Measurements from ENCODE around the gene CTBP2. TPM values are rescaled to one million over a fixed set of nuclear protein-coding genes. Genes with fewer than 3 reads are reported as not detected.

Gene CTBP2
- total and polyA plus RNA-seq, 4 donors = 3.4 to 59.2 (median 5.5) TPM

DNA sequence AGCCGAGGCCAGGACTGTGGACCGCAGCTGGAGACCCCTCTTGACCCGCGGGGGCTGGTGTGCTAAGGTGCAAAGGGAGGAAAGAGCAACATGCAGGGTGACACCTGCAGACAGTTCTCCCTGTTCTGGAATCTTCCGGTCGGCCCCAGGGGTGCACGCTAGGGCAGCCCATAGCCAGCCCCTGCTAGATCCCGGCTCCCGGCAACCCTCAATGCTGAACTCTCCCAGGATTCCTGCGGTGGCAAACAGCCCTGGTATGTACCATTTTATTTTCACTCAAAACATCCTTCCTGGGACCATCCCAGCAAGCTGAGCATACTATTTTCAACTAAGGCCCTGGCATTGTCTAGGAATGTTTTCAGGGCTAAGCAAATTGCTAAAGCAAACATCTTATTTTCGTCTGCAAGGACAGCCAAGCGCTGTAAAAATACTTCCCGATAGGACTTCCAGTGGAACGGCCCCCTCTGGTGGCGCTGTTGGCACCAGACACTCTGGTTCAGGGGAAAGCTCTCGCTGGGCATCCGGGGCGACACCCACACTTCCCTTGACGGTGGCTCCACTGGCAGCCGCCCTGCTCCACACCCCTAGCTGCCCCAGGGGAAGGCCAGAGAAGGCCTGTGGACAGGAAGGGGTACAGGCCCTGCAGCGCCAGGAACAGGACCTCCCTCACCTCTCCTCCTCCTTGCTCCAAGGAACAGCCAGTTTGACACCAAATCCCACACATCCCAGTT lies 99.4 kb downstream of the CTBP2 start (continued):
- no peak for TF ChIP-seq GABPA (IDR thresholded peaks at IDR 0.05 in 1 of 2, conservative IDR thresholded peaks at IDR 0.05 in 1 of 2)
- TF ChIP-seq EGR1 (IDR thresholded peaks at IDR 0.05; ENCODE audit: low read depth in 2 of 2) = no peak
- TF ChIP-seq NR2F2 (IDR thresholded peaks at IDR 0.05) = peak; percentile 62

DNA sequence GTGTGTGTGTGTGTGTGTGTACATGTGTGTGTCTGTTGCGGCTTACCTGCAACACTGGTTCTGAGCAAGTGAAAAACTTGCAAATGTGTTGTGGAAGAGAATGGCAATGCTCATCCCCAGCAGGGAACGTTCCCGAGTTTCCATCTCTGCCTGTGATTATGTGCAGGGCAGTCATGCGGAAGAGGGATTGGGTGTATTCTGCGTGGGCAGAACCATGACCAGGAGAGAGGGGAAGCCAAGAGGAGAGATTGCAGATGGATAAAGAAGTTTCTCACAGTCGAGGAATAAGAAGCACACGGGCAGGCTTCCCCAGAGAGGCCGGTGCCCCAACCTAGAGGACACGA lies 99.9 kb downstream of the CTBP2 start:
- no peak overlapping the region for H3K9ac ChIP-seq (ENCODE audit: low read depth in 1 of 2, low read length in 2 of 2)
- H3K27ac ChIP-seq (ENCODE audit: low read depth in 1 of 2, low read length in 2 of 2) = peak overlapping the region in 1 of 2 donors; percentile 7
- no peak overlapping the region for H3K4me3 ChIP-seq (ENCODE audit: low read depth in 1 of 3, low read length in 3 of 3)
- DNase-seq (ENCODE audit: low spot score) = no peak
- whole genome bisulfite sequencing = 62% methylated on average over 9 of the region's 9 CpGs
- H3K36me3 ChIP-seq (ENCODE audit: control insufficient read depth in 4 of 4, insufficient read depth in 3 of 4, low read depth in 1 of 4, low read length in 3 of 4) = no peaks in the 10 kb centered on the region
- no peaks in the 10 kb centered on the region for H3K9me3 ChIP-seq (ENCODE audit: control insufficient read depth in 4 of 4, low read length in 3 of 4)
- TF ChIP-seq RAD21 (IDR thresholded peaks at IDR 0.05) (no peak), HNF4A (conservative IDR thresholded peaks at IDR 0.05) (no peak), TAF1 (conservative IDR thresholded peaks at IDR 0.05) (no peak), GABPA (IDR thresholded peaks at IDR 0.05 in 1 of 2, conservative IDR thresholded peaks at IDR 0.05 in 1 of 2) (no peak), NR2F2 (IDR thresholded peaks at IDR 0.05) (no peak), JUND (IDR thresholded peaks at IDR 0.05) (no peak), RXRA (IDR thresholded peaks at IDR 0.05) (no peak), FOXA1 (IDR thresholded peaks at IDR 0.05) (no peak), YY1 (IDR thresholded peaks at IDR 0.05) (no peak)
- TF ChIP-seq, protein P1, sequence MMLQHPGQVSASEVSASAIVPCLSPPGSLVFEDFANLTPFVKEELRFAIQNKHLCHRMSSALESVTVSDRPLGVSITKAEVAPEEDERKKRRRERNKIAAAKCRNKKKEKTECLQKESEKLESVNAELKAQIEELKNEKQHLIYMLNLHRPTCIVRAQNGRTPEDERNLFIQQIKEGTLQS (IDR thresholded peaks at IDR 0.05) = no peak
- TF ChIP-seq, protein P2, sequence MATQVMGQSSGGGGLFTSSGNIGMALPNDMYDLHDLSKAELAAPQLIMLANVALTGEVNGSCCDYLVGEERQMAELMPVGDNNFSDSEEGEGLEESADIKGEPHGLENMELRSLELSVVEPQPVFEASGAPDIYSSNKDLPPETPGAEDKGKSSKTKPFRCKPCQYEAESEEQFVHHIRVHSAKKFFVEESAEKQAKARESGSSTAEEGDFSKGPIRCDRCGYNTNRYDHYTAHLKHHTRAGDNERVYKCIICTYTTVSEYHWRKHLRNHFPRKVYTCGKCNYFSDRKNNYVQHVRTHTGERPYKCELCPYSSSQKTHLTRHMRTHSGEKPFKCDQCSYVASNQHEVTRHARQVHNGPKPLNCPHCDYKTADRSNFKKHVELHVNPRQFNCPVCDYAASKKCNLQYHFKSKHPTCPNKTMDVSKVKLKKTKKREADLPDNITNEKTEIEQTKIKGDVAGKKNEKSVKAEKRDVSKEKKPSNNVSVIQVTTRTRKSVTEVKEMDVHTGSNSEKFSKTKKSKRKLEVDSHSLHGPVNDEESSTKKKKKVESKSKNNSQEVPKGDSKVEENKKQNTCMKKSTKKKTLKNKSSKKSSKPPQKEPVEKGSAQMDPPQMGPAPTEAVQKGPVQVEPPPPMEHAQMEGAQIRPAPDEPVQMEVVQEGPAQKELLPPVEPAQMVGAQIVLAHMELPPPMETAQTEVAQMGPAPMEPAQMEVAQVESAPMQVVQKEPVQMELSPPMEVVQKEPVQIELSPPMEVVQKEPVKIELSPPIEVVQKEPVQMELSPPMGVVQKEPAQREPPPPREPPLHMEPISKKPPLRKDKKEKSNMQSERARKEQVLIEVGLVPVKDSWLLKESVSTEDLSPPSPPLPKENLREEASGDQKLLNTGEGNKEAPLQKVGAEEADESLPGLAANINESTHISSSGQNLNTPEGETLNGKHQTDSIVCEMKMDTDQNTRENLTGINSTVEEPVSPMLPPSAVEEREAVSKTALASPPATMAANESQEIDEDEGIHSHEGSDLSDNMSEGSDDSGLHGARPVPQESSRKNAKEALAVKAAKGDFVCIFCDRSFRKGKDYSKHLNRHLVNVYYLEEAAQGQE (IDR thresholded peaks at IDR 0.05) = no peak
- TF ChIP-seq, protein P3, sequence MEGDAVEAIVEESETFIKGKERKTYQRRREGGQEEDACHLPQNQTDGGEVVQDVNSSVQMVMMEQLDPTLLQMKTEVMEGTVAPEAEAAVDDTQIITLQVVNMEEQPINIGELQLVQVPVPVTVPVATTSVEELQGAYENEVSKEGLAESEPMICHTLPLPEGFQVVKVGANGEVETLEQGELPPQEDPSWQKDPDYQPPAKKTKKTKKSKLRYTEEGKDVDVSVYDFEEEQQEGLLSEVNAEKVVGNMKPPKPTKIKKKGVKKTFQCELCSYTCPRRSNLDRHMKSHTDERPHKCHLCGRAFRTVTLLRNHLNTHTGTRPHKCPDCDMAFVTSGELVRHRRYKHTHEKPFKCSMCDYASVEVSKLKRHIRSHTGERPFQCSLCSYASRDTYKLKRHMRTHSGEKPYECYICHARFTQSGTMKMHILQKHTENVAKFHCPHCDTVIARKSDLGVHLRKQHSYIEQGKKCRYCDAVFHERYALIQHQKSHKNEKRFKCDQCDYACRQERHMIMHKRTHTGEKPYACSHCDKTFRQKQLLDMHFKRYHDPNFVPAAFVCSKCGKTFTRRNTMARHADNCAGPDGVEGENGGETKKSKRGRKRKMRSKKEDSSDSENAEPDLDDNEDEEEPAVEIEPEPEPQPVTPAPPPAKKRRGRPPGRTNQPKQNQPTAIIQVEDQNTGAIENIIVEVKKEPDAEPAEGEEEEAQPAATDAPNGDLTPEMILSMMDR (IDR thresholded peaks at IDR 0.05; ENCODE audit: low read depth, low read length, missing input control) = no peak
- TF ChIP-seq, protein P4, sequence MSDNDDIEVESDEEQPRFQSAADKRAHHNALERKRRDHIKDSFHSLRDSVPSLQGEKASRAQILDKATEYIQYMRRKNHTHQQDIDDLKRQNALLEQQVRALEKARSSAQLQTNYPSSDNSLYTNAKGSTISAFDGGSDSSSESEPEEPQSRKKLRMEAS (IDR thresholded peaks at IDR 0.05) = no peak
- TF ChIP-seq, protein P5, sequence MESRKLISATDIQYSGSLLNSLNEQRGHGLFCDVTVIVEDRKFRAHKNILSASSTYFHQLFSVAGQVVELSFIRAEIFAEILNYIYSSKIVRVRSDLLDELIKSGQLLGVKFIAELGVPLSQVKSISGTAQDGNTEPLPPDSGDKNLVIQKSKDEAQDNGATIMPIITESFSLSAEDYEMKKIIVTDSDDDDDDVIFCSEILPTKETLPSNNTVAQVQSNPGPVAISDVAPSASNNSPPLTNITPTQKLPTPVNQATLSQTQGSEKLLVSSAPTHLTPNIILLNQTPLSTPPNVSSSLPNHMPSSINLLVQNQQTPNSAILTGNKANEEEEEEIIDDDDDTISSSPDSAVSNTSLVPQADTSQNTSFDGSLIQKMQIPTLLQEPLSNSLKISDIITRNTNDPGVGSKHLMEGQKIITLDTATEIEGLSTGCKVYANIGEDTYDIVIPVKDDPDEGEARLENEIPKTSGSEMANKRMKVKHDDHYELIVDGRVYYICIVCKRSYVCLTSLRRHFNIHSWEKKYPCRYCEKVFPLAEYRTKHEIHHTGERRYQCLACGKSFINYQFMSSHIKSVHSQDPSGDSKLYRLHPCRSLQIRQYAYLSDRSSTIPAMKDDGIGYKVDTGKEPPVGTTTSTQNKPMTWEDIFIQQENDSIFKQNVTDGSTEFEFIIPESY (IDR thresholded peaks at IDR 0.05) = no peak
- H3K27me3 ChIP-seq (ENCODE audit: control insufficient read depth in 4 of 4, insufficient read depth in 4 of 4, low read length in 3 of 4) = no peaks in the 10 kb centered on the region
- H3K4me1 ChIP-seq (ENCODE audit: control insufficient read depth in 4 of 4, insufficient read depth in 4 of 4, low read length in 3 of 4) = peaks cover 6 to 35% (median 22%) of the 10 kb centered on the region in 4 donors
